Measurements from ENCODE around the gene HELQ. TPM values are rescaled to one million over a fixed set of nuclear protein-coding genes. Genes with fewer than 3 reads are reported as not detected.

Gene HELQ
- total RNA-seq, 1 donor from 2014 or later: 22.2 TPM

- peak; percentile 41 for DNase-seq (ENCODE audit: low read depth)
These were observed 85.6 kb downstream of the HELQ start for GRCh38 chr4:83369831-83370639.

GRCh38 chr4:83364312-83364711 lies 91.3 kb downstream of the HELQ start:
- DNase-seq (ENCODE audit: low read depth): no peak

GRCh38 chr4:83362492-83363329 lies 92.9 kb downstream of the HELQ start:
- peak; percentile 53 for DNase-seq (ENCODE audit: low read depth)

- DNase-seq (ENCODE audit: low read depth): no peak
These were observed 94.1 kb downstream of the HELQ start for GRCh38 chr4:83361416-83362103.

GRCh38 chr4:83360018-83360417 lies 95.6 kb downstream of the HELQ start:
- DNase-seq (ENCODE audit: low read depth): no peak

GRCh38 chr4:83358410-83358809 lies 97.2 kb downstream of the HELQ start:
- peak; percentile 88 for DNase-seq (ENCODE audit: low read depth)

Other genes with a start within 250 kb of the HELQ start
- 17.1 and 24.8 TPM in 2 replicates for gene COQ2, start 171.0 kb downstream of the HELQ start, total RNA-seq
- 2.7 and 3.8 TPM in 2 replicates for gene HPSE, start 121.0 kb downstream of the HELQ start, total RNA-seq
- gene MRPS18C, start 235 bp upstream of the HELQ start, total RNA-seq: 17.2 and 23.1 TPM in 2 replicates
- gene ABRAXAS1, start 29.3 kb upstream of the HELQ start, total RNA-seq: 15.4 and 25.4 TPM in 2 replicates
- 6.7 and 18.9 TPM in 2 replicates for gene GPAT3, start 80.3 kb upstream of the HELQ start, total RNA-seq

Measured in renal cortical epithelial cell (primary cell).